ENCODE measurements around the gene UGT1A6.

UGT1A6 gene

GRCh38 chr2:233816771-233817170, 124.1 kb downstream of the UGT1A6 start:
- Mint-ChIP-seq H3K9me3 (no peaks in the 10 kb centered on the region), H3K4me1 (no peaks in the 10 kb centered on the region), H3K27me3 (ENCODE audit: low read depth) (peaks cover 8% of the 10 kb centered on the region), H3K27ac (peak overlapping the region in 1 of 3 experiments; percentile 59), H3K36me3 (ENCODE audit: low read depth) (no peaks in the 10 kb centered on the region), H3K4me3 (no peak overlapping the region)
- no peak for TF ChIP-seq CTCF (IDR thresholded peaks at IDR 0.05; ENCODE audit: unreplicated experiment in 3 of 3)

GRCh38 chr2:233817361-233817911, 124.7 kb downstream of the UGT1A6 start:
- no peak overlapping the region for H3K4me3 Mint-ChIP-seq
- no peak for TF ChIP-seq CTCF (IDR thresholded peaks at IDR 0.05; ENCODE audit: unreplicated experiment in 3 of 3)
- no peaks in the 10 kb centered on the region for H3K9me3 Mint-ChIP-seq

GRCh38 chr2:233817995-233818638, 125.4 kb downstream of the UGT1A6 start:
- no peak for TF ChIP-seq CTCF (IDR thresholded peaks at IDR 0.05; ENCODE audit: unreplicated experiment in 3 of 3)
- no peaks in the 10 kb centered on the region for H3K36me3 Mint-ChIP-seq (ENCODE audit: low read depth)
- peaks cover 3% of the 10 kb centered on the region for H3K27me3 Mint-ChIP-seq (ENCODE audit: low read depth)
- H3K27ac Mint-ChIP-seq = no peak overlapping the region
- no peaks in the 10 kb centered on the region for H3K4me1 Mint-ChIP-seq
- H3K4me3 Mint-ChIP-seq = no peak overlapping the region
- H3K9me3 Mint-ChIP-seq = no peaks in the 10 kb centered on the region

More at GRCh38 chr2:233817361-233817911, 124.7 kb downstream of the UGT1A6 start:
- Mint-ChIP-seq H3K4me1 (no peaks in the 10 kb centered on the region), H3K36me3 (ENCODE audit: low read depth) (no peaks in the 10 kb centered on the region), H3K27ac (no peak overlapping the region), H3K27me3 (ENCODE audit: low read depth) (peaks cover 3% of the 10 kb centered on the region)

GRCh38 chr2:233818639-233819621, 126.2 kb downstream of the UGT1A6 start:
- Mint-ChIP-seq H3K27me3 (ENCODE audit: low read depth) (peaks cover 3% of the 10 kb centered on the region), H3K4me1 (no peaks in the 10 kb centered on the region), H3K4me3 (no peak overlapping the region), H3K27ac (no peak overlapping the region), H3K9me3 (no peaks in the 10 kb centered on the region), H3K36me3 (ENCODE audit: low read depth) (no peaks in the 10 kb centered on the region)
- TF ChIP-seq CTCF (IDR thresholded peaks at IDR 0.05; ENCODE audit: unreplicated experiment in 3 of 3) = no peak

- H3K27ac Mint-ChIP-seq = no peak overlapping the region
- H3K9me3 Mint-ChIP-seq = no peaks in the 10 kb centered on the region
These were observed 127.4 kb downstream of the UGT1A6 start for GRCh38 chr2:233819884-233820773.

More at GRCh38 chr2:233819884-233820773, 127.4 kb downstream of the UGT1A6 start:
- H3K4me1 Mint-ChIP-seq = no peaks in the 10 kb centered on the region
- TF ChIP-seq CTCF (IDR thresholded peaks at IDR 0.05; ENCODE audit: unreplicated experiment in 3 of 3) = no peak
- peaks cover 3% of the 10 kb centered on the region for H3K27me3 Mint-ChIP-seq (ENCODE audit: low read depth)
- H3K36me3 Mint-ChIP-seq (ENCODE audit: low read depth) = no peaks in the 10 kb centered on the region
- H3K4me3 Mint-ChIP-seq = no peak overlapping the region
